Upper lobe of right lung (tissue), 1 donor: ENCODE measurements around the gene NOS1. TPM values are rescaled to one million over a fixed set of nuclear protein-coding genes. Genes with fewer than 3 reads are reported as not detected.

Experiments
- ATAC-seq: fragments of 200-7000 bp; cut with Tn5 transposase; one replicate; pipeline ENCODE4 v1.9.1; 2020; ENCODE audit warnings: mild to moderate bottlenecking, moderate library complexity
- DNase-seq: peaks from one replicate; pipeline ENCODE4 v3.0.0-alpha.2; 2020
- H3K27ac ChIP-seq: fragments of 200-600 bp; one replicate; pipeline ENCODE4 v1.8.0; 2022
- H3K27me3 ChIP-seq: fragments of 200-600 bp; one replicate; pipeline ENCODE4 v1.8.0; 2022; ENCODE audit warnings: mild to moderate bottlenecking
- H3K36me3 ChIP-seq: fragments of 200-600 bp; one replicate; pipeline ENCODE4 v1.8.0; 2022
- H3K4me1 ChIP-seq: fragments of 200-600 bp; one replicate; pipeline ENCODE4 v1.8.0; 2022
- H3K4me3 ChIP-seq: fragments of 200-600 bp; one replicate; pipeline ENCODE4 v1.8.0; 2022; ENCODE audit warnings: mild to moderate bottlenecking
- H3K9me3 ChIP-seq: fragments of 200-600 bp; one replicate; pipeline ENCODE4 v1.8.0; 2022
- intact Hi-C: fragments of 100-400 bp; cut with DNase I; formaldehyde crosslinking; loops from one replicate; pipeline ENCODE4 v1.11.0; 2022
- total RNA-seq: library from RNA; stranded (reverse); fragmentation: NEBNext Ultra II Directional; extraction: Animal tissue kit (Norgen Biotek cat#: 25700); gene quantifications from one replicate; pipeline ENCODE4 v1.2.1, GENCODE V29; 2021
- TF ChIP-seq, protein P1 (sequence below): fragments of 200-600 bp; IDR thresholded peaks from one replicate; pipeline ENCODE4 v1.8.0; 2022; ENCODE audit warnings: antibody characterized with exemption
- donor health status: DM: no; HTN: yes; CAD: no; lungs with severe emphysema.

The NOS1 gene
- total RNA-seq, 1 donor from 2014 or later = 4.9 TPM

- no peak for ATAC-seq
- no peak overlapping the region for H3K27ac ChIP-seq
- no peak overlapping the region for H3K4me3 ChIP-seq
- H3K4me1 ChIP-seq = no peaks in the 10 kb centered on the region
- peaks cover 9% of the 10 kb centered on the region for H3K27me3 ChIP-seq
- no peaks in the 10 kb centered on the region for H3K9me3 ChIP-seq
- intact Hi-C loops = loop anchor here (10.0 kb wide), 1 partner anchor 624 kb away; no protein-coding TSS in a partner anchor
- no peak for DNase-seq
- H3K36me3 ChIP-seq = no peaks in the 10 kb centered on the region
- TF ChIP-seq, protein P1, sequence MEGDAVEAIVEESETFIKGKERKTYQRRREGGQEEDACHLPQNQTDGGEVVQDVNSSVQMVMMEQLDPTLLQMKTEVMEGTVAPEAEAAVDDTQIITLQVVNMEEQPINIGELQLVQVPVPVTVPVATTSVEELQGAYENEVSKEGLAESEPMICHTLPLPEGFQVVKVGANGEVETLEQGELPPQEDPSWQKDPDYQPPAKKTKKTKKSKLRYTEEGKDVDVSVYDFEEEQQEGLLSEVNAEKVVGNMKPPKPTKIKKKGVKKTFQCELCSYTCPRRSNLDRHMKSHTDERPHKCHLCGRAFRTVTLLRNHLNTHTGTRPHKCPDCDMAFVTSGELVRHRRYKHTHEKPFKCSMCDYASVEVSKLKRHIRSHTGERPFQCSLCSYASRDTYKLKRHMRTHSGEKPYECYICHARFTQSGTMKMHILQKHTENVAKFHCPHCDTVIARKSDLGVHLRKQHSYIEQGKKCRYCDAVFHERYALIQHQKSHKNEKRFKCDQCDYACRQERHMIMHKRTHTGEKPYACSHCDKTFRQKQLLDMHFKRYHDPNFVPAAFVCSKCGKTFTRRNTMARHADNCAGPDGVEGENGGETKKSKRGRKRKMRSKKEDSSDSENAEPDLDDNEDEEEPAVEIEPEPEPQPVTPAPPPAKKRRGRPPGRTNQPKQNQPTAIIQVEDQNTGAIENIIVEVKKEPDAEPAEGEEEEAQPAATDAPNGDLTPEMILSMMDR = no peak
Observed at GRCh38 chr12:117210266-117210918, 151.0 kb downstream of the NOS1 start.

- no peak for DNase-seq
- no peaks in the 10 kb centered on the region for H3K9me3 ChIP-seq
- TF ChIP-seq, protein P1 = no peak
- intact Hi-C loops = loop anchor here (10.0 kb wide), 1 partner anchor 625 kb away; no protein-coding TSS in a partner anchor
- H3K27me3 ChIP-seq = peaks cover 9% of the 10 kb centered on the region
- no peak overlapping the region for H3K4me3 ChIP-seq
- no peak for ATAC-seq
- H3K36me3 ChIP-seq = no peaks in the 10 kb centered on the region
- H3K27ac ChIP-seq = no peak overlapping the region
- no peaks in the 10 kb centered on the region for H3K4me1 ChIP-seq
Observed at GRCh38 chr12:117209626-117210025, 151.8 kb downstream of the NOS1 start.

DNA sequence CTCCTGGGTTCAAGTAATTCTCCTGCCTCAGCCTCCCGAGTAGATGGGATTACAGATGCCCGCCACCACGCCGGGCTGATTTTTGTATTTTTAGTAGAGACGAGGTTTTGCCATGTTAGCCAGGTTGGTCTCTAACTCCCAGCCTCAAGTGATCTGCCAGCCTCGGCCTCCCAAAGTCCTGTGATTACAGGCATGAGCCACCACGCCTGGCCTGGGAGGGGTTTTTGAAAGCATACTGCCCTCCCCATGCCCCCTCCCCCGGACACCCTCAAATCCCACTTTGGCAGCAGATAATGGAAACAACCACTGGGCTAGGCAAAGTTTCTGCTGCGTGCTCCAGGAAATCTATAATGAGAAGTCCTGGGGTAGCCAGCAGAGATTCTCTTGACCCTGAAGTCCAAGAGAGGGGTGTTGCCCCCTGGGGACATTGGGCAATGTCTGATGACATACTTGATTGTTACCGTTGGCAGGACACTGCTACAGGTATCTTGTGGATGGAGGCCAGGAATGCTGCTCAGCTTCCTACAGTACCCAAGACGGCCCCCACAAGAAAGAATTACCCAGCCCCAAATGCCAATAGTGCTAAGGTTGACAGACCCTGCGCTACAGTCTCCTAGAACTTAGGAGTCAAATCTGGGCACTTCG is 152.5 kb downstream of the NOS1 start:
- no peaks in the 10 kb centered on the region for H3K4me1 ChIP-seq
- TF ChIP-seq, protein P1 = no peak
- no peaks in the 10 kb centered on the region for H3K9me3 ChIP-seq
- no peak for ATAC-seq
- DNase-seq = no peak
- H3K4me3 ChIP-seq = no peak overlapping the region
- intact Hi-C loops = no loop called here
- no peak overlapping the region for H3K27ac ChIP-seq
- peaks cover 9% of the 10 kb centered on the region for H3K27me3 ChIP-seq
- no peaks in the 10 kb centered on the region for H3K36me3 ChIP-seq

DNA sequence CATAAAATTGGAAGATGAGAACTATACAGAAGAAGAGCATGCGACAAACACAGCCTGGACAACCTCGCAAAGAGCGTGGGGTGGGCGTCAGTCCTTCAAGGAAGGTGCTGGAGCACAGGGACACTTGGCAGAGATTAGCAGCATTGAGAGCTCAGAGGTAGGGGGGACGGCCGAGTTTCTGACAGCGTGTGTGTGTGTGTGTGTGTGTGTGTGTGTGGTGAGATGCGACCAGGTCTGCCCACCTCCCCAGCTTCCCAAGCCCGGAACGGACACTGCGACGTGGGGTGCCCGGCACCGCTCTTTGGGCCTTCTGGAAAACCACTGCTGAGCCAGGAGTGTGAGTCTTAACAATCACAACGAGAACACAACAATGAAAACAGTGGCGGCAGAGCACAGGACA is 153.2 kb downstream of the NOS1 start:
- no peaks in the 10 kb centered on the region for H3K9me3 ChIP-seq
- H3K27ac ChIP-seq = no peak overlapping the region
- TF ChIP-seq, protein P1 = no peak
- H3K4me3 ChIP-seq = no peak overlapping the region
- DNase-seq = no peak
- H3K27me3 ChIP-seq = peaks cover 9% of the 10 kb centered on the region
- no peaks in the 10 kb centered on the region for H3K4me1 ChIP-seq
- intact Hi-C loops = no loop called here
- no peak for ATAC-seq
- H3K36me3 ChIP-seq = no peaks in the 10 kb centered on the region

GRCh38 chr12:117207675-117208074 is 153.8 kb downstream of the NOS1 start:
- Histone ChIP-seq H3K27me3 (peaks cover 9% of the 10 kb centered on the region), H3K4me1 (no peaks in the 10 kb centered on the region), H3K4me3 (no peak overlapping the region), H3K27ac (no peak overlapping the region), H3K36me3 (no peaks in the 10 kb centered on the region), H3K9me3 (no peaks in the 10 kb centered on the region)
- ATAC-seq (no peak), DNase-seq (no peak)
- TF ChIP-seq, protein P1 = no peak
- intact Hi-C loops = no loop called here
